ENCODE results near the gene ERMAP.

Gene ERMAP

GRCh38 chr1:42807056-42807668 is 9.8 kb upstream of the ERMAP start:
- TF ChIP-seq RAD21 (IDR thresholded peaks at IDR 0.05; ENCODE audit: low read depth), result no peak
- no peak for TF ChIP-seq NFIC (IDR thresholded peaks at IDR 0.05)

- TF ChIP-seq CEBPB (IDR thresholded peaks at IDR 0.05) (no peak), EP300 (IDR thresholded peaks at IDR 0.05; ENCODE audit: borderline replicate concordance) (no peak), CREB1 (IDR thresholded peaks at IDR 0.05; ENCODE audit: low read depth) (no peak), RAD21 (IDR thresholded peaks at IDR 0.05; ENCODE audit: low read depth) (no peak), NFIC (IDR thresholded peaks at IDR 0.05) (no peak), MAX (IDR thresholded peaks at IDR 0.05) (no peak), ZBTB7A (IDR thresholded peaks at IDR 0.05; ENCODE audit: low read depth) (no peak), TCF12 (IDR thresholded peaks at IDR 0.05; ENCODE audit: low read depth) (no peak), TAF1 (IDR thresholded peaks at IDR 0.05; ENCODE audit: low read depth) (no peak), TEAD4 (IDR thresholded peaks at IDR 0.05) (no peak), YY1 (IDR thresholded peaks at IDR 0.05; ENCODE audit: low read depth) (no peak), FOXM1 (IDR thresholded peaks at IDR 0.05; ENCODE audit: borderline replicate concordance, low read depth) (no peak), EGR1 (IDR thresholded peaks at IDR 0.05) (no peak), REST (IDR thresholded peaks at IDR 0.05; ENCODE audit: low read depth) (no peak), USF1 (IDR thresholded peaks at IDR 0.05) (no peak)
These were observed 859 bp upstream of the ERMAP start for GRCh38 chr1:42815941-42816584.

- TF ChIP-seq REST (IDR thresholded peaks at IDR 0.05; ENCODE audit: low read depth) (no peak), ZBTB7A (IDR thresholded peaks at IDR 0.05; ENCODE audit: low read depth) (no peak), EP300 (IDR thresholded peaks at IDR 0.05; ENCODE audit: borderline replicate concordance) (no peak)
These were observed 482 bp downstream of the ERMAP start for GRCh38 chr1:42817440-42817767.

GRCh38 chr1:42817976-42818375 is 1.1 kb downstream of the ERMAP start:
- TF ChIP-seq TAF1 (IDR thresholded peaks at IDR 0.05; ENCODE audit: low read depth) (no peak), CREB1 (IDR thresholded peaks at IDR 0.05; ENCODE audit: low read depth) (no peak), NFIC (IDR thresholded peaks at IDR 0.05) (no peak), FOXM1 (IDR thresholded peaks at IDR 0.05; ENCODE audit: borderline replicate concordance, low read depth) (no peak), CEBPB (IDR thresholded peaks at IDR 0.05) (no peak), MAX (IDR thresholded peaks at IDR 0.05) (no peak), ZBTB7A (IDR thresholded peaks at IDR 0.05; ENCODE audit: low read depth) (no peak), TCF12 (IDR thresholded peaks at IDR 0.05; ENCODE audit: low read depth) (no peak), RAD21 (IDR thresholded peaks at IDR 0.05; ENCODE audit: low read depth) (no peak), EGR1 (IDR thresholded peaks at IDR 0.05) (no peak), REST (IDR thresholded peaks at IDR 0.05; ENCODE audit: low read depth) (no peak)

GRCh38 chr1:42820813-42821212 is 3.9 kb downstream of the ERMAP start:
- TF ChIP-seq USF1 (IDR thresholded peaks at IDR 0.05), result no peak
- no peak for TF ChIP-seq TCF12 (IDR thresholded peaks at IDR 0.05; ENCODE audit: low read depth)
- no peak for TF ChIP-seq REST (IDR thresholded peaks at IDR 0.05; ENCODE audit: low read depth)
- no peak for TF ChIP-seq CEBPB (IDR thresholded peaks at IDR 0.05)
- no peak for TF ChIP-seq EGR1 (IDR thresholded peaks at IDR 0.05)
- no peak for TF ChIP-seq TAF1 (IDR thresholded peaks at IDR 0.05; ENCODE audit: low read depth)
- no peak for TF ChIP-seq ZBTB7A (IDR thresholded peaks at IDR 0.05; ENCODE audit: low read depth)
- TF ChIP-seq MAX (IDR thresholded peaks at IDR 0.05), result no peak
- no peak for TF ChIP-seq FOXM1 (IDR thresholded peaks at IDR 0.05; ENCODE audit: borderline replicate concordance, low read depth)
- TF ChIP-seq CREB1 (IDR thresholded peaks at IDR 0.05; ENCODE audit: low read depth), result no peak
- no peak for TF ChIP-seq TEAD4 (IDR thresholded peaks at IDR 0.05)
- TF ChIP-seq EP300 (IDR thresholded peaks at IDR 0.05; ENCODE audit: borderline replicate concordance), result no peak
- TF ChIP-seq RAD21 (IDR thresholded peaks at IDR 0.05; ENCODE audit: low read depth), result no peak
- no peak for TF ChIP-seq NFIC (IDR thresholded peaks at IDR 0.05)
- no peak for TF ChIP-seq YY1 (IDR thresholded peaks at IDR 0.05; ENCODE audit: low read depth)

Measured in Ishikawa (cell line).